Thoracic aorta (tissue), 2 donors: ENCODE measurements around the gene ELSPBP1. TPM values are rescaled to one million over a fixed set of nuclear protein-coding genes. Genes with fewer than 3 reads are reported as not detected.

Source experiments
- ATAC-seq: fragments of 150-250 bp; one replicate; pipeline ENCODE4 v1.8.0; 2017; ENCODE audit warnings: low read depth; ENCODE audit not compliant: insufficient number of reproducible peaks, low FRiP score
- DNase-seq: peaks from one replicate; pipeline ENCODE4 v3.0.0-alpha.2; 2020; ENCODE audit warnings: low spot score
- H3K27ac ChIP-seq, 2 donors: fragments of 200-600 bp; sonication (generic); 1 replicate in 1 of 2; 2 replicates in 1 of 2; pipeline ENCODE4 v1.5.1; 2016; ENCODE audit warnings: mild to moderate bottlenecking in 2 of 2, moderate library complexity in 2 of 2
- H3K27me3 ChIP-seq: fragments of 200-600 bp; sonication (generic); replicated peaks from 2 replicates; pipeline ENCODE4 v1.6.0; 2016; ENCODE audit warnings: mild to moderate bottlenecking; ENCODE audit not compliant: insufficient read depth
- H3K36me3 ChIP-seq: fragments of 200-600 bp; sonication (generic); one replicate; pipeline ENCODE4 v1.5.1; 2016
- H3K4me1 ChIP-seq, 2 donors: fragments of 200-600 bp; sonication (generic); 1 replicate in 1 of 2; 2 replicates in 1 of 2; pipeline versions ENCODE4 v1.5.1 to v1.6.0; 2016; ENCODE audit warnings: low read depth in 2 of 2, mild to moderate bottlenecking in 1 of 2; ENCODE audit not compliant: control insufficient read depth in 1 of 2
- H3K4me3 ChIP-seq: fragments of 200-600 bp; sonication (generic); 2 replicates; pipeline ENCODE4 v1.5.1; 2016; ENCODE audit warnings: mild to moderate bottlenecking
- H3K9me3 ChIP-seq: fragments of 200-600 bp; sonication (generic); 2 replicates; pipeline ENCODE4 v1.5.1; 2016
- total RNA-seq, 2 donors: library from RNA; depleted of rRNA; stranded (reverse); fragments of >200 nt; gene quantifications; one replicate each; pipeline versions ENCODE4 v1.1.0 to v1.2.3, GENCODE V29; 2016
- TF ChIP-seq, protein P1 (sequence below): fragments of 200-600 bp; sonication (generic); IDR thresholded peaks from one replicate; pipeline ENCODE4 v1.5.1; 2019; ENCODE audit warnings: antibody characterized with exemption

Gene ELSPBP1
- total RNA-seq, 2 donors from 2014 or later: not detected

- Histone ChIP-seq H3K36me3 (no peaks in the 10 kb centered on the region), H3K4me3 (no peak overlapping the region), H3K27me3 (no peaks in the 10 kb centered on the region), H3K27ac (no peak overlapping the region), H3K4me1 (no peaks in the 10 kb centered on the region), H3K9me3 (no peaks in the 10 kb centered on the region)
- DNase-seq (no peak), ATAC-seq (no peak)
- TF ChIP-seq, protein P1, sequence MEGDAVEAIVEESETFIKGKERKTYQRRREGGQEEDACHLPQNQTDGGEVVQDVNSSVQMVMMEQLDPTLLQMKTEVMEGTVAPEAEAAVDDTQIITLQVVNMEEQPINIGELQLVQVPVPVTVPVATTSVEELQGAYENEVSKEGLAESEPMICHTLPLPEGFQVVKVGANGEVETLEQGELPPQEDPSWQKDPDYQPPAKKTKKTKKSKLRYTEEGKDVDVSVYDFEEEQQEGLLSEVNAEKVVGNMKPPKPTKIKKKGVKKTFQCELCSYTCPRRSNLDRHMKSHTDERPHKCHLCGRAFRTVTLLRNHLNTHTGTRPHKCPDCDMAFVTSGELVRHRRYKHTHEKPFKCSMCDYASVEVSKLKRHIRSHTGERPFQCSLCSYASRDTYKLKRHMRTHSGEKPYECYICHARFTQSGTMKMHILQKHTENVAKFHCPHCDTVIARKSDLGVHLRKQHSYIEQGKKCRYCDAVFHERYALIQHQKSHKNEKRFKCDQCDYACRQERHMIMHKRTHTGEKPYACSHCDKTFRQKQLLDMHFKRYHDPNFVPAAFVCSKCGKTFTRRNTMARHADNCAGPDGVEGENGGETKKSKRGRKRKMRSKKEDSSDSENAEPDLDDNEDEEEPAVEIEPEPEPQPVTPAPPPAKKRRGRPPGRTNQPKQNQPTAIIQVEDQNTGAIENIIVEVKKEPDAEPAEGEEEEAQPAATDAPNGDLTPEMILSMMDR: no peak
These were observed 12.3 kb downstream of the ELSPBP1 start for GRCh38 chr19:48006762-48007161.

DNA sequence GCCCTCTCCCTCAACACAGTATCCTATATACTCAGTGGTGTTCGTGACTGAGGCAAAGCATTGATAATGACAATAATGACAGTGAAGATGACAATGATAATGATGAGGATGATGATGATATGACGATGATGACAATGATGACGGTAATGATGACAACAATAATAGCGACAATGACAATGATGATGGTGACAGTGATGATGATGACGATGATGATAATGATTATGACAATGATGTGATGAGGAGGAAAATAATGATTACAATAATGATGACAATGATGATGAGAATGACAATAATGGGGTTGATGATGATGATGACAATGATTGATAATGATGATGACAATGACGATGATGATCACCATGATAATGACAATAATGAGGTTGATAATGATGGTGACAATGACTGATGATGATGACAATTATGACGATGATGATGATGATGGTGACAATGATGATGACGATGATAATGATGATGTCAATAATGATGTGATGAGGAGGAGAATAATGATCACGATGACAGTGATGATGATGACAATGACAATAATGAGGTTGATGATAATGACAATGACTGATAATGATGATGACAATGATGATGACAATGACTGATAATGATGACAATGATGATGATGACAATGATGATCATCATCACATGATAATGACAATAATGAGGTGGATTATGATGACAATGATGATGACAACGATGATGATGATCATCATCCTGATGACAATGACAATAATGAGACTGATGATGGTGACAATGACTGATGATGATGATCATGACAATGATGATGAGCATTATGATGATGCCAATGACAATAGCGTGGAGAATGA, 16.7 kb downstream of the ELSPBP1 start:
- ATAC-seq (no peak), DNase-seq (no peak)
- Histone ChIP-seq H3K9me3 (no peaks in the 10 kb centered on the region), H3K36me3 (no peaks in the 10 kb centered on the region), H3K4me1 (no peaks in the 10 kb centered on the region), H3K27ac (no peak overlapping the region), H3K4me3 (no peak overlapping the region), H3K27me3 (no peaks in the 10 kb centered on the region)
- TF ChIP-seq, protein P1: no peak

DNA sequence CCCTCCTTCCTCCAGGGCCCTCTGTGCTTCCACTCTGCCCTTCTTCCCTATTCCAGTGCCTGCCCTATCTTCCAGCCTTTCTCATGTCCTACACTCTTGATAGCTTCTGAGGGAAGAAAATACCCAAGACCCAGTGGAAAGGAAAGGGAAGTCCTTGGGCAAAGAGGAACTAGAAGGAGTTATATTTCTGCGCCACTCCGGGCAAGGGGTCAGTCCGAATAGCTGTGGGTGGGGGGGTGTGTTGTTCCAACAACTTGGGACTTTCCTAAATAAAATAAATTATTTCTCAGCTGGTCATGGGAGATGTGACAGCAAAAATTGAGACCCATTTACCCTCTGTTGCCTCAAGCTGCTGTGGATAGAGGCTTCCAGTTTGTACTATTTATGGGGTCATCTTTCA, 26.3 kb downstream of the ELSPBP1 start:
- Histone ChIP-seq H3K9me3 (no peaks in the 10 kb centered on the region), H3K4me1 (no peaks in the 10 kb centered on the region), H3K36me3 (no peaks in the 10 kb centered on the region), H3K4me3 (no peak overlapping the region), H3K27me3 (no peaks in the 10 kb centered on the region), H3K27ac (no peak overlapping the region)
- TF ChIP-seq, protein P1: no peak
- no peak for DNase-seq
- ATAC-seq: no peak

DNA sequence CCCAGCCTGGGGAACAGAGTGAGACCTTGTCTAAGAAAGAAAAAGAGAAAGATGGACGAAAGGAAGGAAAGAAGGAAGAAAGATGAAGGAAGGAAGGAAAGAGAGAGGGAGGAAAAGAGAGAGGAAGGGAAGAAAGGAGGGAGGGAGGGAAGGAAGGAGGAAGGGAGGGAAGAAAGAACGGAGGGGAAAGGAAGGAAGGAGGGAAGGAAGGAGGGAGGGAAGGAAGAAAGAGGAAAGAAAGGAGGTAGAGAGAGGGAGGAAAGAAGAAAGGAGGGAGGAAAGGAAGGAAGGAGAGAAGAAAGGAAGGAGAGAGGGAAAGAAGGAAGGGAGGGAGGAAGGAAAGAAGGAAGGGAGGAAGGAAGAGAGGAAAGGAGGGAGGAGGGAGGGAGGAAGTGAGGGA, 28.6 kb downstream of the ELSPBP1 start:
- ATAC-seq (no peak), DNase-seq (no peak)
- Histone ChIP-seq H3K4me3 (no peak overlapping the region), H3K27ac (no peak overlapping the region), H3K27me3 (no peaks in the 10 kb centered on the region), H3K4me1 (no peaks in the 10 kb centered on the region), H3K36me3 (no peaks in the 10 kb centered on the region), H3K9me3 (no peaks in the 10 kb centered on the region)
- TF ChIP-seq, protein P1: no peak

- H3K9me3 ChIP-seq: no peaks in the 10 kb centered on the region
- ATAC-seq (no peak), DNase-seq (no peak)
- H3K4me1 ChIP-seq: no peaks in the 10 kb centered on the region
- no peak overlapping the region for H3K27ac ChIP-seq
- TF ChIP-seq, protein P1: no peak
- no peaks in the 10 kb centered on the region for H3K27me3 ChIP-seq
- no peaks in the 10 kb centered on the region for H3K36me3 ChIP-seq
- H3K4me3 ChIP-seq: no peak overlapping the region
These were observed 29.1 kb downstream of the ELSPBP1 start for GRCh38 chr19:48023518-48023917.
